Measurements from ENCODE around the gene SLC2A8. TPM values are rescaled to one million over a fixed set of nuclear protein-coding genes. Genes with fewer than 3 reads are reported as not detected.

The SLC2A8 gene
- total RNA-seq, 3 donors from 2014 or later (not counting 1 experiment from before 2014, with no cell fraction given), result 21.1 to 30.6 (median 30.0) TPM

- ATAC-seq (no peak), DNase-seq (no peak)
- H3K27ac ChIP-seq (ENCODE audit: low read length), result no peak overlapping the region
- intact Hi-C loops (cut with micrococcal nuclease), result no loop called here
- peaks cover 4% of the 10 kb centered on the region for H3K4me1 ChIP-seq (ENCODE audit: control insufficient read depth, insufficient read depth, low read length)
- Mint-ChIP-seq H3K36me3 (no peaks in the 10 kb centered on the region), H3K9me3 (no peaks in the 10 kb centered on the region), H3K27ac (no peak overlapping the region), H3K4me1 (peaks cover 9 to 10% of the 10 kb centered on the region in 2 donors), H3K4me3 (no peak overlapping the region), H3K27me3 (ENCODE audit: low read depth in 2 of 2) (no peaks in the 10 kb centered on the region)
- no peak overlapping the region for H3K4me3 ChIP-seq (ENCODE audit: low read length)
- 93% methylated on average over 17 of the region's 17 CpGs for WGBS (ENCODE audit: insufficient coverage)
- TF ChIP-seq CTCF (IDR thresholded peaks at IDR 0.05), result no peak
- peaks cover 22% of the 10 kb centered on the region for H3K36me3 ChIP-seq (ENCODE audit: control insufficient read depth, insufficient read depth, low read length)
- H3K27me3 ChIP-seq (ENCODE audit: control insufficient read depth, insufficient read depth, low read length), result no peaks in the 10 kb centered on the region
- no peaks in the 10 kb centered on the region for H3K9me3 ChIP-seq (ENCODE audit: control insufficient read depth, insufficient read depth, low read length)
Observed at GRCh38 chr9:127457191-127457878, 60.4 kb downstream of the SLC2A8 start.

Other genes starting within 250 kb of the SLC2A8 start
- 1 to 10 TPM; 3.8 to 6.0 (median 6.0) TPM for gene GARNL3, start 132.4 kb upstream of the SLC2A8 start, total RNA-seq
- 10 to 100 TPM; 13.8 to 16.1 (median 14.2) TPM for gene ZNF79, start 27.2 kb downstream of the SLC2A8 start, total RNA-seq
- gene RPL12, start 54.2 kb downstream of the SLC2A8 start, total RNA-seq, result 100 to 1,000 TPM; 561 to 770 (median 724) TPM
- gene LRSAM1, start 54.3 kb downstream of the SLC2A8 start, total RNA-seq, result 10 to 100 TPM; 17.4 to 24.6 (median 20.7) TPM
- 1 to 10 TPM in 2 of 3 donors, under 1 TPM in 1; 0.97 to 1.8 (median 1.6) TPM for gene STXBP1, start 215.1 kb downstream of the SLC2A8 start, total RNA-seq